D721Med (cell line): ENCODE data around the gene CHMP6.
A peak's percentile ranks its signal among the peaks of the same experiment; 100 is the strongest.

Experiments
- DNase-seq: peaks from one replicate; pipeline ENCODE4 v3.0.0; 2011; ENCODE audit warnings: low spot score; ENCODE audit not compliant: insufficient read length
- FAIRE-seq: peaks from 2 replicates; lab custom pipeline; 2011; peaks lifted over from hg19 to GRCh38; lab: Jason Lieb, UNC
- TF ChIP-seq, protein P1 (sequence below): IDR thresholded peaks from 2 replicates; pipeline ENCODE4 v1.5.1; 2012; ENCODE audit warnings: mild to moderate bottlenecking, control low read depth; ENCODE audit not compliant: insufficient read depth; ENCODE audit errors: missing control alignments

Gene CHMP6

DNA sequence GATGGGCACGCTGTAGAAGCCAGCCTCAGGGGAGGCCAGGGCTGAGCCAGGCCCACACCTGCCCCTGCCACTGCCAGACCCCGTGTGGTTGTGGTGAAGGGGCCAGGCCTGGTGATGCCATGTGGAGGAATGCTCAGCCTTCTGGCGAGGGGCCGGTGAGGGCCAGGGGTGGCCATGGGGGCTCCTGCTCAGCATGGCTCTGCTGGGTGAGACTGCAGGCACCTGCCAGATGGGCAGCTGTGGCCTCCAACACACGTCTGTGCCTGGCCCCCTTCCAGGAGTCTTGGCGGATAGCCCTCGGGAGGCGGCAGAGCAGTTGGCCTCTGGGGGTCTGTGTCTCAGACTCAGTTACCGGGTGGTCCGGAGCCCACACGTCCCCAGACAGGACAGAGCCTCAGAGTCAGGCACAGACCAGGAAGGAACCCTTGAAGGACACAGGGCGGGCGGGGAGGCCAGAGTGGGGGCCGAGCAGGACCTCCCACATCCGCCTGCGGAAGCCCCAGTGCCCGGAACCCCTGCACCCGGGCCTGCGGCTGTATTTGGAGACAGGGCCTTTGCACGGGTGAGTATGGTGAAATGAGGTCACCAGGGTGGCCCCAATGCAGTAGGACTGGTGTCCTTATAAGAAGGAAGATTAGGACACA, 22.5 kb upstream of the CHMP6 start:
- no peak for FAIRE-seq

DNA sequence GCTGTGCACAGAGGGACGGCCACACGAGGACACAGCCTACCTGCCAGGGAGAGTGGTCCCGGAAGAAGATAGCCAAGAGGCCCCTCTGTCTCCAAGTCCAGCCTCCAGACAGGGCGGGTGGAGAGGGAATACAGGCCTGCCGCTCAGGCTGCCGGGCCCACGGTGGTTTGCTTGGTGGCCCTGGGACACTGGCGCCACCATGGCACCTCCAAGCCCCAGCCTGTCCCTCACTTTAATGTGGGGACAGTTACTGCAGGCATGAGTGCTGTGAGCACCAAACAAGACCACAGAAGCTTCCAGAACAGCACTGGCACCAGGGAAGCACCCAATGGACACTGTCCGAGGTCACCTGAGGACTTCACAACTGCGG, 22.0 kb upstream of the CHMP6 start:
- no peak for FAIRE-seq
- TF ChIP-seq, protein P1, sequence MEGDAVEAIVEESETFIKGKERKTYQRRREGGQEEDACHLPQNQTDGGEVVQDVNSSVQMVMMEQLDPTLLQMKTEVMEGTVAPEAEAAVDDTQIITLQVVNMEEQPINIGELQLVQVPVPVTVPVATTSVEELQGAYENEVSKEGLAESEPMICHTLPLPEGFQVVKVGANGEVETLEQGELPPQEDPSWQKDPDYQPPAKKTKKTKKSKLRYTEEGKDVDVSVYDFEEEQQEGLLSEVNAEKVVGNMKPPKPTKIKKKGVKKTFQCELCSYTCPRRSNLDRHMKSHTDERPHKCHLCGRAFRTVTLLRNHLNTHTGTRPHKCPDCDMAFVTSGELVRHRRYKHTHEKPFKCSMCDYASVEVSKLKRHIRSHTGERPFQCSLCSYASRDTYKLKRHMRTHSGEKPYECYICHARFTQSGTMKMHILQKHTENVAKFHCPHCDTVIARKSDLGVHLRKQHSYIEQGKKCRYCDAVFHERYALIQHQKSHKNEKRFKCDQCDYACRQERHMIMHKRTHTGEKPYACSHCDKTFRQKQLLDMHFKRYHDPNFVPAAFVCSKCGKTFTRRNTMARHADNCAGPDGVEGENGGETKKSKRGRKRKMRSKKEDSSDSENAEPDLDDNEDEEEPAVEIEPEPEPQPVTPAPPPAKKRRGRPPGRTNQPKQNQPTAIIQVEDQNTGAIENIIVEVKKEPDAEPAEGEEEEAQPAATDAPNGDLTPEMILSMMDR, result no peak
- DNase-seq, result no peak

More for the DNA sequence above, 22.5 kb upstream of the CHMP6 start:
- TF ChIP-seq, protein P1, result no peak
- DNase-seq, result no peak

DNA sequence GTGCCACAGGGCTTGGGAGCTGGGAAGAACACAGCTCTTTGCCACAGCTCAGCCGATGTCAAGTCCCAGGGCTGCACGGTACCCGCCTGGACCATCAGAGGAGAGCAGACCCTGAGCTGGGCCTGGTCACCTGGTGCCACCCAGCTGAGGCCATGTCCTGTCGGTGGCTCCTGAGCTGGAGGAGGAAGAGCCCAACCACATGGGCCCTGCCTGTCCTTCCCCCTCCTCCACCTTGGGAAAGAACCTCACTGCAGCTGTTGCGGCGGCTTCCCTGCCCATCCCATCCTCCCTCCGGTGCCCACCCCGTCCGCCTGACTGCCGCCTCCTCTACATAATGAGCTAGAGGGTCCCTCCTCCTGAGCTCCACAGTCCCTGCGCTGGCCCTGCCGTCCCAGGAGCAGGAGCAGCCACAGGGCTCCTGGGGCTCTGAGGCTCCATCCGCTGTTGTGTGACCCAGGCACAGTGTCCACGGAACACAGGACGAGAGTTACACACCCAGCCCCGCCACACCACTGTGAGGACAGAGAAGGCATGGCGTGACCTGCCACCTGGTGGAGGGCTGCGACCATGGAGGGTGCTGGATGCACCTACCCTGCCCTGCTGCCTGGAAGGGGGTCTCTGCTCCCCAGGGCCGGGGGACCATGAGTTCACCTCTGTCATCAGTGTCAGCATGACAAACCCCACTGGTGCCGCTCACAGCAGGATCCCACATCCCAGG, 21.4 kb upstream of the CHMP6 start:
- no peak for FAIRE-seq

DNA sequence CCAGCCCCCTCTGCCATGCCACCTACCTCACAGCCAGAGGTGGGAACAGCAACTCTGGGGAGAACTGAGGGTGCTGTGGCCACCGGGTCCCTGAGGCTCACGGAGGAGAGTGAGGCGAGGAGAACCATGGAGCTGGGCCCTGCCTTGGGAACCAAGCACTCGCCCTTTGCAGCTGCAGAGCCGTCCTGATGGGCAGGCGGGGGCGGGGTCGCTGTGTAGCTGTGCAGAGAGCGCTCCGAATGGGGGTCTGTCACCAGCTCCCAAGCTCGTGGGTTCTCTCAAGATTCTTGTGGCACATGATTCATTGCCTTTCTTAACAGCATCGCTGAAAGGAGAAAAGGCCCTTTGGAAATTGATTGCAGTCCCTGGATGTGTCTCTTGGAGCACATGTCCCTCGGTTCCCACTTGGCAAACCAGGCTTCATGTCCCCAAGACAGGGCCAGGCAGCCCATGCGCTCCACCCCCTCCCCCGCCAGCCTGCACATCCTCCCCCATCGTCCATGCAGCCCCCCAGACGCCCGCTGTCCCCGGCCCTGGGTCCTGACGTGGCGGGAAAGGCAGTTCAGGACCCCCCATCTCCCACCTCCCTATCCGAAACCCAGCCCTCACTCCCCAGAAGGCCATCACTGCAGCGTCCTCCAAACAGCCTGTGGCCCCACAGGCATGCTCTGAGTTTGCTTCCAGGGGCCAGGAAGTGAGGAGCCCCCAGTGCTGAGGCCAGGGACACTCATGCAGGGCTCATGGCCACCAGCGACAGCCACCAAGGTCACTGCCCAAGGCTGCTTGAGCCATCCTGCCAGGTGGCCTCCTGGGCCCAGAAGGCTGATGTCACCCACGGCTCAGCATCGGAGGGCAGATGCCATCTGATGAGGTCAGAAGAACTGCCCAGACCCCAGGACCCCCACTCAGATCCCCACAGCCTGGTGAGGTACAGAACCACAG, 20.6 kb upstream of the CHMP6 start:
- DNase-seq, result no peak
- TF ChIP-seq, protein P1, result no peak
- no peak for FAIRE-seq

More for the DNA sequence above, 21.4 kb upstream of the CHMP6 start:
- TF ChIP-seq, protein P1, result peak; percentile 57
- DNase-seq, result peak; percentile 66

DNA sequence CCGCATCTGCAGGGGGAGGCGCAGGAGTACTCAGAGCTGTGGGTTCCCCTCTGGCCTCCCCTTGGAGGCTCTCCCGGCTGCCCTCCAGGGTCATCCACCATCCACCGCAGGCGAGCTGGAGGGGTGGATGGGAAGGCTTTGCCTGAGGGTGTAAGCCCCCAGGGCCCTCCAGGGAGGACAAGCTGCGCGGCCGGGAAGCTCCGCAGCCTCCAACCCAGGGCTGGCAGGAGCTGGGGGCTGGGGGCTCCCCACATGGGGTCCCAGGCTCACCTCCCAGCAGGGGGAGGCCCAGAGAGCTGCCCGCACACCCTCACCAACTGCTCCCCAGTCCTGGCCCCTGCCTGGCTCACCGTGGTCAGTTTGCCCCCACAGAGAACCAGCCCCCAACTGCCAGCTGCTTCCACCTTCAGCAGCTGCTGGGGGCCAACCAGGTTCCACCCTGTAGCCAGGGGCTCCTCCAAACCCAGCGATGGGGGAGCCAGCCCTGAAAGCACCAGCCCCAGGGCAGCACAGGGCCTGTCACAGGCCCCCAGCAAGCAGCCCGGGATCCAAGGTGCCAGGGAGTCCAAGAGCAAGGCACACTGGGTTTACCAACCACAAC, 19.8 kb upstream of the CHMP6 start:
- DNase-seq (no peak), FAIRE-seq (no peak)
- TF ChIP-seq, protein P1, result no peak

DNA sequence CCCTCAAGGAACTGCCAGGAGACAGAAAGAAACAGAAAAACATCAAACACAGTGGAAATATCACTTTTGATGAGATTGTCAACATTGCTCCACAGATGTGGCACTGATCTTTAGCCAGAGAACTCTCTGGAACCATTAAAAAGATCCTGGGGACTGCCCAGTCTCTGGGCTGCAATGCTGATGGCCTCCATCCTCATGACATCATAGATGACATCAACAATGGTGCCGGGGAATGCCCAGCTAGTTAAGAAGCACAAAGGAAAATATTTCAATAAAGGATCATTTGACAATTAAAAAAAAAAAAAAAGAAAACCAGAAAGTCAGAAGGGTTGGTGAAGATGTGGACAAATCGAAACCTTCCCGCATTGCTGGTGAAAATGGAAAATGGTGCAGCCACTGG, 14.9 kb upstream of the CHMP6 start:
- FAIRE-seq, result no peak

More for the DNA sequence above, 14.9 kb upstream of the CHMP6 start:
- DNase-seq, result no peak
- TF ChIP-seq, protein P1, result no peak
